GM04503 (cell line): ENCODE data around the gene MLLT10.

Source experiments
- DNase-seq: peaks from one replicate; pipeline ENCODE4 v3.0.0-alpha.2; 2012; ENCODE audit warnings: low read depth

The MLLT10 gene

GRCh38 chr10:21517134-21518031 is 16.6 kb upstream of the MLLT10 start:
- DNase-seq, result no peak

GRCh38 chr10:21518149-21518640 is 15.8 kb upstream of the MLLT10 start:
- DNase-seq, result no peak

GRCh38 chr10:21518641-21519396 is 15.2 kb upstream of the MLLT10 start:
- no peak for DNase-seq

GRCh38 chr10:21519397-21519933 is 14.6 kb upstream of the MLLT10 start:
- no peak for DNase-seq

GRCh38 chr10:21519941-21520436 is 14.0 kb upstream of the MLLT10 start:
- DNase-seq, result no peak

- DNase-seq, result no peak
These were observed 13.5 kb upstream of the MLLT10 start for GRCh38 chr10:21520509-21520908.

GRCh38 chr10:21520949-21521348 is 13.1 kb upstream of the MLLT10 start:
- DNase-seq, result no peak

GRCh38 chr10:21521751-21522533 is 12.1 kb upstream of the MLLT10 start:
- no peak for DNase-seq

GRCh38 chr10:21522631-21523406 is 11.2 kb upstream of the MLLT10 start:
- no peak for DNase-seq

GRCh38 chr10:21523557-21524008 is 10.4 kb upstream of the MLLT10 start:
- no peak for DNase-seq

GRCh38 chr10:21524131-21524525 is 9.9 kb upstream of the MLLT10 start:
- DNase-seq, result no peak

GRCh38 chr10:21524526-21525366 is 9.3 kb upstream of the MLLT10 start:
- no peak for DNase-seq

- no peak for DNase-seq
These were observed 8.5 kb upstream of the MLLT10 start, which contains the start of gene SKIDA1 for GRCh38 chr10:21525367-21526187. SKIDA1 (minus strand) TSS chr10:21525682; CDS start chr10:21517822, 7,860 bp downstream.

- DNase-seq, result no peak
These were observed 7.7 kb upstream of the MLLT10 start for GRCh38 chr10:21526188-21526859.

GRCh38 chr10:21526860-21527597 is 7.0 kb upstream of the MLLT10 start:
- no peak for DNase-seq

GRCh38 chr10:21527598-21528235 is 6.3 kb upstream of the MLLT10 start:
- no peak for DNase-seq
